ENCODE results near the gene TMPRSS3.
"Not testable (repeated sequence)": the region's sequence is repeated elsewhere in the genome, so short reads cannot be mapped to it uniquely, and the experiment has no call there.

Gene TMPRSS3

DNA sequence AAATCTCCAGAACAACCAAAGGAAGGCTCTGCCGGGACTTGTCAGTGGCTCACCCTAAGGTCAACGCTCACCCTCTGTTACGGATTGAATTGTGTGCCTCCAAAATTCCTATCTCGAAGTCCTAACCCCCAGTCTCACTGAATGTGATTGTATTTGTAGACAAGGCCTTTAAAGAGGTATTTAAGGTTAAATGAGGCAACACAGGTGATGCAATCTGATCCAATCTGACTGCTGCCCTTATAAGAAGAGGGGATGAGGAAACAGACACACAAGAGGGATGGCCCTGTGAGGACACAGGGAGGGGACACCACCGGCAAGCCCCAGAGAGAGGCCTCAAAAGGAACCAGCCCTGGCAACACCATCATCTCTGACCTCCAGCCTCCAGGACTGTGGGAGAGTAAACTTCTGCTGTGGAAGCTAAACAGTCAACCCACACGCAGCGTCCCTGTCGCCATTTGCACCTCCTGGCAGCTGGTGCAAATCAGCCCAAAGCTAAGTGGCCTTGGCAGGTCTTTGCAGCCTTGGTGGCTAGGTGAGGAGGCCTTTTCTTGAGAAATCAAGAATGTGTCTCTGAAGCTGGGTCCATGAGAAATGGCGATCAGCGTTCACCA is 32.1 kb upstream of the TMPRSS3 start:
- no peak for DNase-seq (ENCODE audit: low read depth)

- DNase-seq (ENCODE audit: low read depth), result no peak
These were observed 31.1 kb upstream of the TMPRSS3 start for GRCh38 chr21:42426876-42427480.

- DNase-seq (ENCODE audit: low read depth), result no peak
These were observed 30.6 kb upstream of the TMPRSS3 start for GRCh38 chr21:42426424-42426823.

GRCh38 chr21:42425591-42425990 is 29.7 kb upstream of the TMPRSS3 start:
- no peak for DNase-seq (ENCODE audit: low read depth)

- peak; percentile 78 for DNase-seq (ENCODE audit: low read depth)
These were observed 29.2 kb upstream of the TMPRSS3 start for GRCh38 chr21:42424914-42425541.

GRCh38 chr21:42423685-42424084 is 27.8 kb upstream of the TMPRSS3 start:
- DNase-seq (ENCODE audit: low read depth), result no peak

DNA sequence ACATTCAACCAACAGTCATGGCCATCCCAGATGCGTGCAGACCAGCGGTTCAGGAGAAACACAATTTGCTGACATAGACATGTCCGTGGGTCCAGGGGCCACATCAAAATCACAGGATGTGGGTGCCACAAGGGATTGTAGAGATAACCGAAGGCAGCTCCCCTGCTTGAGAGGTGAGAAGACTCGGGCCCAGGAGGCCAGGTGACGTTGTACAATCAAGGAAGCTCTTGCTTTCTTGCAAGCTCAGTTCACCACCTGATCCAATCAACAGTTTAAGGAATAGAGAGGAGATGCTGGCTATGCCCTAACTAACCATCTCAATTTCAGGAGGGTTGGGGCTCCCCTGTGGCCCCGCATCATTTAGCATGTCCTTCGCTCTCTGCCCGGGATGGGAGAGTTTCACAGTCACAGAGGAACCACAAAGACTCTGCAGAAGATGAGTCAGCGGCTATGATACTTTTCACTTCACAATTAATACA is 27.4 kb upstream of the TMPRSS3 start:
- DNase-seq (ENCODE audit: low read depth), result peak; percentile 51

DNA sequence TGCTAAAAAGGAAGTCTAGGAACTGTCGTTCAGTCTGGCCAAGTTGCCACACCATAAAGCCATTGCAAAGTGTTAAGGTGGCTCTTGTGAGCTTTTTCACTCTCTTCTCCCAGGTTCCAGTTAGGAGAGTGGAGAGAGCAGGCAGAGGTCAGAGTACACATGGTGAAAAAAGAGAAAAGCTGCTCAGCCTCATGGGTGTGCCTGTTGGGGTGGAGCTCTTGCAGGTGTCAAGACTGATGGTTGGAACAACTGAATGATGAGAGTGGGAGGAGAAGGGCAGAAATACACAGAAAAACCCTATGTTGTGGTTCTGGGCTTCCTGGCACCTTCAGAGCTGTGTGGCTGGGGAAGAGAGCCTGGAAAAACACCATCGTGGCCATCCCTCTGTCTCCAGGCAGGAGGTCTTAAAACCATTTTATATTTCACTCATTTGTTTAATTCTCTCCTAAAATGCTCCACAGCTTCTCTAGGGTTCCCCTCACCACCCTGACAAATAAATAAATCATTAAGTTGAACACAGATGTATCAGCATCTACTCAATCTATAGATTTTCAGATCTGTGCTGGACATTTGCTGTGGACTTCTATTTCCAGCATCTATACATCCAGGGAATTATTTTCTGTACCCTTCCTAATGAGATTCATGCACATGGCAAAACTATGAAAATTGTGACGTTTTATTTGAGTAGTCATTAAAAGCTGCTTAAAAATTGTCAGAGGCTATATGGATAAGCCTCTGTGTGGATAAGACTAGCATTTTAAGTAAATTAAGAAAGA is 25.4 kb upstream of the TMPRSS3 start:
- no peak for DNase-seq (ENCODE audit: low read depth)

DNA sequence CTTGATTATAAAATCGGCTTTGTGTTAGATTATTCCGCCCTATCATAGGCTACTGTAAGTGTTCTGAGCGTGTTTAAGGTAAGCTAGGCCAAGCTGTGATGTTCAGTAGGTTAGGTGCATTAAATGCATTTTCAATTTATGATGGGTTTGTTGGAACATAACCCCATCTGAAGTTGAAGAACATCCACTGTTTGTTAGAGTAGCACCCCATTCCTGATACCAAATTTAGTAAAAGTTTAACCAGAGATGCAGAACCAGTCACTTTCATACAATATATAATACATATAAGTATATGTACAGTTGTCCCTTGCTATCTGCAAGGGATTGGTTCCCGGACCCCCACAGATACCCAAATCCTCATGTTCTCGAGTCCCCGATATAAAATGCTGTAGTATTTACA is 24.0 kb upstream of the TMPRSS3 start:
- DNase-seq (ENCODE audit: low read depth), result no peak

- no peak for DNase-seq (ENCODE audit: low read depth)
These were observed 23.0 kb upstream of the TMPRSS3 start for GRCh38 chr21:42418886-42419285.

GRCh38 chr21:42417533-42417932 is 21.7 kb upstream of the TMPRSS3 start:
- DNase-seq (ENCODE audit: low read depth), result no peak

- peak; percentile 95 for DNase-seq (ENCODE audit: low read depth)
These were observed 19.3 kb upstream of the TMPRSS3 start for GRCh38 chr21:42414928-42415769.

- DNase-seq (ENCODE audit: low read depth), result no peak
These were observed 18.7 kb upstream of the TMPRSS3 start for GRCh38 chr21:42414553-42414927.

GRCh38 chr21:42414066-42414465 is 18.2 kb upstream of the TMPRSS3 start:
- no peak for DNase-seq (ENCODE audit: low read depth)

GRCh38 chr21:42413500-42413899 is 17.6 kb upstream of the TMPRSS3 start:
- no peak for DNase-seq (ENCODE audit: low read depth)

DNA sequence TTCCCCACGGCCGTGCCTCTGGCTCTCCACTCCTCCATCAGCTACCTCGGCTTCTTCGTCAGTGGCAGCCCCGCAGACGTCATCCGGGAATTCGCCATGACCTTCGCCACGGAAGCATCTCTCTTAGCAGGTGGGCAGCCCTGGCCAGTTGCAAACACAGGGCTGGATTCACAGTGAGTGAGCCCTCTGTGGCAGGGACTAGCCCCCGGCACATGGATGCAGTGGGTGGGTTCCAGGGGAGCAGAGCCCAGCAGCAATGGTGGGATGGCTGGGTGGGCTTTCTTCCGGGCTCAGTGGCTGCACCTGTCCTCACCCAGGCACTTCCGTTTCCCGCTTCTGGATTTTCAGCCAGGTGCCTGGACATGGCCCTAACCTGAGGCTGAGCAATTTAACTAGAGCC is 17.2 kb upstream of the TMPRSS3 start:
- DNase-seq (ENCODE audit: low read depth), result no peak

GRCh38 chr21:42412636-42412933 is 16.7 kb upstream of the TMPRSS3 start:
- DNase-seq (ENCODE audit: low read depth), result no peak

GRCh38 chr21:42411891-42412635 is 16.2 kb upstream of the TMPRSS3 start:
- DNase-seq (ENCODE audit: low read depth), result no peak

- DNase-seq (ENCODE audit: low read depth), result no peak
These were observed 15.5 kb upstream of the TMPRSS3 start for GRCh38 chr21:42411197-42411869.

DNA sequence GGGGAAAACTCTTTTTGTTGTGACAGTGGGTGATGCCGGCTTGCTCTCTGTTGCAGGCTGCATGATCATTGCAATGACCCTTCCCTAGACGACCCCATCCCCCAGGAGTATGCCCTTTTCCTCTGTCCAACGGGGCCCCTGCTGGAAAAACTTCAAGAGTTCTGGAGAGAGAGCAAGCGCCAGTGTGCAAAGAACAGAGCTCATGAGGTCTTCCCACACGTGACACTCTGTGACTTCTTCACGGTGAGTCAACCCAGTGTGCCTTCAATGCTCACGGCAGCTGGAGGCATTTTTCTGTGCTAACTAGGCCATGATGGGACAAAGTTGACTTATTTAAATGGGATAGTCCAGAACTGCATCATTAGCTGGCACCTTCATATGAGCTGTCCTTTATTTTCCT is 13.5 kb upstream of the TMPRSS3 start:
- no peak for DNase-seq (ENCODE audit: low read depth)

DNA sequence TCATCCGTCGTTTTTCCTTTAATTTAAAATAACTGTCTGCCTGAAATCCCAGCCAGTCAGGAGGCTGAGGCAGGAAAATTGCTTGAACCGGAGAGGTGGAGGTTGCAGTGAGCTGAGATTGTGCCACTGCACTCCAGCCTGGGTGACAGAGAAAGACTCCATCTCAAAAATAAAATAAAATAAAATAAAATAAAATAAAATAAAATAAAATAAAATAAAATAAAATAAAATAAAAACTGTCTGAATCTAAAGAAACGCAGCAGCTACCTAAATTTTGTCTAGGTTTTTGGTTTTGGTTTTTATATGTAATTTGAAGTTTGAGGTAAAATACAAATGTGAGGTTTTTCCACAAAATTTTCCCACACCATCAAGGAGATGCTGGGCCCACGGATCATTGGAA is 12.9 kb upstream of the TMPRSS3 start:
- DNase-seq (ENCODE audit: low read depth), result not testable (repeated sequence)

All from T-helper 22 cell (primary cell).